ENCODE measurements around the gene CFAP46.

DNA sequence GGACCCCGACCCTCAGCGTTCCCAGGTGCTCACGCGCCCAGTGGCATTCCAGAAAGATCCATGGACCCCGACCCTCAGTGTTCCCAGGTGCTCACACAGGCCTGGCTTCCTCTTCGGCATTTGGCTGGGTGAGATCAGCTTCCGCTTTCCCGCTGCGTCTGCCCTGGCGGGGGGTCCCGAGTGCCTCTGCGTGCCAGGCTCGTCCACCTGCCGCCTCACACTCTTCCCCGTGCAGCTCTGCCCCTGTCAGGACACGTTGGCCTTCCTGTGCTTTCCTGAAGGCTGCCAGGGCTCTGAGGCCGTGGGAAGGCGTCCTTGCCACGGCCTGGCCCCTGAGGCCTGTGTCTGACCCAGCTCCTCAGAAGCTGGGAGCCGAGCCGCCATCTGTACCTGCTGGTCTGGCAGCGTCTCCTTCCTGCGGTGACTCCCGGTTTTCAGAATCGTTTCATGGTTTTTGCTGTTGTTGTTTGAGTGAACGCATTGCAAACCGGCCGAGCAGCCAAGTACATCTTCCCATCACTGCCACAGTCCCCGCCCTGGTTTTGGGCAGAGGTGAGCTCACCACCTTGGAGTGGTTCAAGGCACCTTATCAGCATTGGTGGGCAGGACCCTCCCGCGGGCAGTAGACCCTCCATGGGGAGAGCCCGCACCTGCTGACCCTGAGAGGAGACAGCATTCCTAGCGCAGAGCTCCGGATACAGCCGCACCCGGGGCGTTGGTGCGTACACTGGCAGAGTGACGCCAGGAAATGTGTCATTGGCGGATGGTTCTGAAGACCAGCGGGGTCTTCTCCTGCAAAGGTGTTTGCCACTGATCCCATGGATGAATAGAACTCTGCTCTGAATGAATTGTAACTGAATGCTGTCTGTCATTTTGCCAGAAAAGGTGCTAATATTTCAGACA is 173.8 kb downstream of the CFAP46 start:
- TF ChIP-seq CTCF (IDR thresholded peaks at IDR 0.05) (no peak), POLR2A (IDR thresholded peaks at IDR 0.05; ENCODE audit: low read depth) (no peak), POLR2AphosphoS5 (IDR thresholded peaks at IDR 0.05) (no peak)
